NCI-H2227 (cell line): Measurements from ENCODE around the gene MSI2.
"Not testable (repeated sequence)": the region's sequence is repeated elsewhere in the genome, so short reads cannot be mapped to it uniquely, and the experiment has no call there.

ENCODE experiments used
- DNase-seq: peaks from one replicate; lab custom pipeline; 2025; ENCODE audit not compliant: unreplicated experiment; lab: John Stamatoyannopoulos, UW

MSI2 gene

DNA sequence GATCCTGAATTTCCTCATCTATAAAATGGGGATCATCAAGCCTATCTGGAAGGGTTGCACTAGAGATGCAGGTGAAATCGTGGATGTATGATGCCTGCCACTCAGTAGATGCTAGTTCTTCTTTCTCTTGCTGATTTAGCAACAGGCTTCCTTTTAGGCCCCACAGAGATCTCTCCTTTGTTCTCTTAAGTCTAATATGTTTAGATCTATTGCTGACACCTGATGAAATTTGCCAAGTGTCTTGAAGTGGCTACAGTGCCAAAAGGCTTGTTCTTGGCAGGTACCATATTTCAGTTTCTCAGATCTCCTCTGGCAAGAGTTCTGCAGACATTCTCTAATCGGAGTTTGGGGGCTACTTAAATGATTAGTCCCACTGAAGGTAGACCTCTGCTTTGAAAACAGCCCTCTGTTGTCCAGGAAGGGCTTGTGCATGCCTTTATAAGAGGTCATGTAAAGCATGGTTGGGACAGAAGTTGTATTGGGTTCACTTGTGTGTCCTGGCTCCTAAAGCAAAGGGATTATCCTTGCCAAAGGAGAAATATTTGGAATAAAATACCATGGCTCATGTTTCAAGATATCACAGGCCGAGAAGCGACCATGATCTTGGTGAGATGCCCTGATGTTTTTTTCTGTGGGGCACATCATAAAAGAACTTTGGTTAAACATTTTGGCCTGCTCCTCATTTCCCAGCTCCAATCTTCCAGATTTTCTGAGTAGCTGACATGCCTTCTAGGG is 234.0 kb downstream of the MSI2 start:
- no peak for DNase-seq

- no peak for DNase-seq
Observed at GRCh38 chr17:57490890-57491289, 234.6 kb downstream of the MSI2 start.

DNA sequence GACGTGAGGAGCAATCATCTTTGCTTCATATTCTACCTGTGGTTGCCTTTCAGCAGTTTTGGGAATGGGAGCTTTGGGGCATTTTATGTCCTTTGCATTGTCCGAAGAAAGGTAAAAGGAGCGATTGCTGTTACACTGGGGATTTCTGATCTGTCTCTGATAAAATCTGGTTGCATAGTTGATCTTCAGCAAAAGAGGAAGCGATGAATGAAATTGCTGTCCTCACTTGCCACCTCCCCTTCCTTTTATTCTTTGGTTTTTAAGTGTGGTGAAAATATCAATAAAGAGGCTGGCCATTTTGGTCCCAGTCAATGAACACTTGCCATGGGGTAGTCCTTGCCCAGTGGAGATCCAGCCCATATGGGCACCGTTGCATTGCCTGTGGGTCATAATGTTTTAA is 236.8 kb downstream of the MSI2 start:
- DNase-seq, result no peak

GRCh38 chr17:57493625-57494024 is 237.3 kb downstream of the MSI2 start:
- no peak for DNase-seq

GRCh38 chr17:57494443-57494842 is 238.1 kb downstream of the MSI2 start:
- no peak for DNase-seq

DNA sequence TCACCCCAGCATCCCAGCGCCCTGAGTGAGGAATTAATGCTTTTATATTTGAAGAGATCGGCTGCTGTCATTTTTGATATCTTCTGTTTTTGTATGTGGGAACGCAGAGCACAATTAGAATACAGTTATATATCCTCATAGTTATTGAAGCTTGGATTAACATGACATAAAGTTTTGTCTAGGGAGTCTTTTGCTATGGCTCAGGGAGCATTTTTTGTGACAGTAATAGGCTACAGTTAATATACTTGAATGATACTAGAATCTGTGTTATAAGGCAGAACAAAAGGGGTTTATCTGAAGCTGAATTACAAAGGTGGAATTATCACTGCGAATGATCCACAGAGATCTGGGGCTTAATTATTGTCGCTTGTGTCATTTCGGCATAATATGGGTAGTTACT is 239.4 kb downstream of the MSI2 start:
- DNase-seq, result no peak

DNA sequence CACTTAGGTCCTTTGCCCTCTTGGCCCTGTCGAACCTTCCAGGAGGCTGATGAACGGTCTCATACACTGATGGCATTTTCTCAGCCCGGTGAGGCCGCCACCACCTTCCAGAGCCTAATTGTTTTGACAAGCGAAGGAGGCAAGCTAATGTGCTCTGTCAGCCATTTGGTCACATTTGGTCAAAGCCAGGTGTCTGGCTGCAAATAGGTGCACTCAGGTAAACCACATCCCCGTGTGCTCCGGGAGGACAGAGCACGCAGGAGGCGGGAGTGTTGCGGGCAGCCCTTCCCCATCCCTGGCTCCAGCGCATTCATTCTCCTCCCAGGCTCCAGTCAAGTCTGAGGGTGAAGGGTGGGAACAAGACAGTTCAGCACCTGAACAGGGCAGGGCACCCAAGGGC is 240.1 kb downstream of the MSI2 start:
- no peak for DNase-seq

GRCh38 chr17:57498443-57498842 is 242.1 kb downstream of the MSI2 start:
- DNase-seq, result no peak

DNA sequence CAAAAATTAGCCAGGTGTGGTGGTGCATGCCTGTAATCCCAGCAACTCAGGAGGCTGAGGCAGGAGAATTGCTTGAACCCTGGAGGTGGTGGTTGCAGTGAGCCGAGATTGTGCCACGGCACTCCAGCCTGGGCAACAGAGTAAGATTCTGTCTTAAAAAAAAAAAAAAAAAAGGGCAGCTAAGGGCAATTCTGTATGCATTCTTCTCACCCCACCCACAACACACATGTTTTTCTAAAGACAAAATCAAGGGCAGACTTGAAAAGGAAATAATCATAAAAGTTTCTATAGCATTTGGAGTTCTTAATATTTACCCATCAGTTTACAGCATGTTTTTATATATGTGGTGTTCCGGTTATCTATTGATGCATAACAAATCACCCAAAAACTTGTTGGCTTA is 242.9 kb downstream of the MSI2 start:
- DNase-seq, result not testable (repeated sequence)

- no peak for DNase-seq
Observed at GRCh38 chr17:57499648-57500049, 243.3 kb downstream of the MSI2 start.

DNA sequence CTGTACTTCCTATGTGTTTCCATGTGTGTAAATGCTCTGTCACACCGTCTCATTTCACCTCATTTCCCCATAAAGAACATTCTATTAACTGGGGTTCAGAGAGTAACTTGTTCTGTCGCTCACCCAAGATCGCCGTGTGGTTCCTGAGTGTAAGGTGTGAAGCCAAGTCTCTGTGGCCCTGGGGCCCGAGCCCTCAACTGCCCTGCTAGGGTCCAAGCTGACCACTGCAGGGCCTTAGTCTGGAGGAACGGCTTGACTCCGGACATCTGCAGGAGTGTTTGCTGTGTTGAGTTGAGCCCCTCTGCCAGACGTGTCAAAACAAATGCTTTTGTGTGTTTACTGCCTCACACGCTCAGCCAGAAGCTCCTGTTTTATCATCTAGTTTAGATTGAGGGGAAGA is 244.7 kb downstream of the MSI2 start:
- DNase-seq, result no peak

GRCh38 chr17:57502022-57502421 is 245.7 kb downstream of the MSI2 start:
- DNase-seq, result no peak

- DNase-seq, result no peak
Observed at GRCh38 chr17:57502811-57503241, 246.5 kb downstream of the MSI2 start.

DNA sequence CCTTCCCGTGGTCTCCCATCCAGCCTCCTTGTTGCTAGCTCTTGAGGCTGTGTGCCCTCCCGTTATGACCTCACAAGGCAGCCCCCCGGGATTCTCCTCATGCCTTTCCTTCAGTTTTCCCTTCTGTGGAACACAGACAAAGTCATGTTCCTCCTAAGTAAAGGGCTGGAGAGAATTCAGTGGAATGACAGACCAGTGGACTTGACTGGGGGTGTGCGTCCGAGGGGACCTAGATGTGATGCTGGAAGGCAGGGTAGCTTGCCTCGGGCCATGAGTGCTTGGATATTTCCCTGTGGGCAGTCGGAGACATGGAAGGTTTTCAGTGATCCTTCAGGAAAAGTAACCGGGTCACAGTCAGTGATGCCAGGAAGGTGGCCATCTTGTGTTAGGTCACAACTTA is 247.9 kb downstream of the MSI2 start:
- DNase-seq, result no peak

- peak; percentile 80 for DNase-seq
Observed at GRCh38 chr17:57505841-57506773, 249.8 kb downstream of the MSI2 start.

- DNase-seq, result peak; percentile 59
Observed at GRCh38 chr17:57506774-57507127, 250.4 kb downstream of the MSI2 start.

GRCh38 chr17:57507828-57508227 is 251.5 kb downstream of the MSI2 start:
- DNase-seq, result peak; percentile 38

- DNase-seq, result no peak
Observed at GRCh38 chr17:57508671-57509070, 252.3 kb downstream of the MSI2 start.

GRCh38 chr17:57511475-57512123 is 255.3 kb downstream of the MSI2 start:
- no peak for DNase-seq

- no peak for DNase-seq
Observed at GRCh38 chr17:57512258-57512657, 255.9 kb downstream of the MSI2 start.

DNA sequence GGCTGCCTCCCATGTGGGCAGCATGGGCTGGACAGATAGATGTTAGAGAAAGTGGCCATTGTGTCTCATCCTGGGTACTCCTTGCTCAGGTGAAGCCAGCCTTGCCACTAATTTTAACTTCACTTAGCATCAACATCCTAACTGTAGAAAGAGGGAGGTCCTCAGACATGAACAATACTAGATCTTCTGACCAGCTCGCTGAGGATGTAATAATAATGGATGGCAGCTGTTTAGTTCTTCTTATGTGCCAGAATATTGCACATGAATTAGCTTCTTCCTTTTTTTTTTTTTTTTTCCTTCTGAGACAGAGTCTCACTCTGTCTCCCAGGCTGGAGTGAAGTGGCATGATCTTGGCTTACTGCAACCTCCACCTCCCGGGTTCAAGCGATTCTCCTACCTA is 256.4 kb downstream of the MSI2 start:
- DNase-seq, result no peak

DNA sequence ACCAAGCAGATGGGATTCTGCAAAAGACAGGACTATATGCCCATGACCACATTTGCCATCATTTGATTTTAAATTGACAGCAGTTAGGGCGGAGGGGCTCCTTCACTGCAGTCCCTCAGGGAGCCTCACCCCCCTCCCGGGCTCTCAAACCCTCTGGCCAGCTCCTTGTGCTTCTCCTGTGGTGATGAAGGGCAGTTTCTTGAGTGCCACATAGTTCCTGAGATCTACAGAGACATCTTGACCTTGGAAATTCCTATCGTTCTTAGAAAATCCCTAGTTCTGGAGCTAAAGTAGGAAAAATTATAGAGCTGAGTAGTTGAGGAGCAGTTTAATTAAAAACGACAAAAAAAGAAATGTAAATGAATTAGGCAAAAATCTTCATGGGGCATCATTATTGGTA is 257.2 kb downstream of the MSI2 start:
- no peak for DNase-seq
